T-helper 2 cell (primary cell): ENCODE data around the gene PXT1.
"Not testable (repeated sequence)": the region's sequence is repeated elsewhere in the genome, so short reads cannot be mapped to it uniquely, and the experiment has no call there.

Experiments
- DNase-seq, 5 experiments: peaks; one replicate each; pipeline versions ENCODE4 v3.0.0 to v3.0.0-alpha.2; 2012 to 2022

Gene PXT1

DNA sequence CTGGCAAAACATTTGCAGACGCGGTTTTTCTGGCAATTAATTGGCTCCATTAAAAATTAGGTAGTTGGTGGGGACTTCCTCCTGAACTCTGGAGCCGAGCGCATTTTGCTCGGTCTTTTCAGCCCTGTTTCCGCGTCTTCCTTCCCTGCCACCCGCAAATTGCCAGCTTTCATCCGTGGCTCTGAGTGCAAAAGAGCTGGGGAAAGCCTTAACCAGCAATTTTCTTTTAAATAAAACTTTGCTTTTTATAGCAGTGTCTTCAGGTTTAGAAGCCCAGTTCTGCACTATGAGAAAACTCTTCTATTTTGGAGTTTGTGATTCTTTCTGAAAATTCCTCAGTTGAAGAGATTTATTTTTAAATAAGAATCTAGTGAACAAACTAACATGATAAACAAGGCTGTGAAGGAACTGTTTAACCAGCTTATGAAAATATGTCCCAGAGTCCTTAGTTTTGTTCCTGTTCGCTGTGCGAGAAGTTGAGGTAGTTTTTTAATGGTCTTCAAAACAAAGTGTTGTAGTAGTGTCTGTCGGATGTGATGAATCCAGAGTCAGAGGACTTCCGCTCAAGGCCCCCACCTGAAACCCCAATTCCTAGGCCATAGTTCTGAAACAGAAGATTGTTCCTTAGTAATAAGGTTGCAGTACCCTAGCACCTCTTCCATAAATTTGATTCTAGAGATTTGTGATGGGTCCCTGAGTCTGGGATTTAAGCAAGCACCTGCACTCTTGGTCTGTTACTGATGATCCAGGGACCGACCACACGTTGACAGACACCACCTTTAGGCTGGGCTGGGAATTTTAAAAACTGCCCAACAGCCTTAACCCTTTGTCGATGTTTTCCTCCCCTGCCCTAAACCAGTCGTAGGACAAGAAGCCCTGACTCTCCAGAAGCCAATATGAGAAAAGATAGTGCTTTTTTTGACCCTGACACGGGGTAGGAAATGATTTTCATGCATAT, 1.1 kb upstream of the PXT1 start:
- DNase-seq = peak in 2 of 5 experiments; percentile 25 to 58

- DNase-seq = no peak
Measured at GRCh38 chr6:36442103-36442670, 467 bp downstream of the PXT1 start.

DNA sequence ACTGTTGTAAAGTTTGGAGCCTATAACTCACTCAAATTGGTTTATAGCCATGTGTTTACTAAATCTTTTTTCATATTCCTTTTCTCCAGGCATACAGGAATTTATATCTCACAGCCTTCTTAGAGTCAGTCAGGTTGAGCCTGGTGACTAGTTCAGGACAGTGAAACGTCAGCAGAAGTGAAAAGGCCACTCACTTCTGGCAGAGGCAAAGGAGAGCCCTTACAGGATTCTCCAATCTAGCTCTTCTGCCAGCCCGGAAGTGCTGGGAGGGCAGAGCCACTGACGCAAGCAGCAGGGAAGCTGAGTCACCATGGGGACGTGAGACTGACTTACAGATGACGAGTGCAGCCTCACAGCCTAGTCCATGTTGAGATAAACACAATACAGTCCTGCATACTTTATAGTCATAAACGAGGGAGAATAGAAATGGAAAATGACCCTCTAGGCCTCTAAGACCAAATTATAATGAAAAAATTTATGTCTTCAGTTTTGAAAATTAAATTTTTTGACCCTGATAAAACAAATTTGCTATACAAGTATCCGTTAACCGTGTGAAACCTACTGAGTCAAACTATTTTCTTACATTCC, 1.3 kb downstream of the PXT1 start:
- peak; percentile 21 to 95 (median 74) for DNase-seq

DNA sequence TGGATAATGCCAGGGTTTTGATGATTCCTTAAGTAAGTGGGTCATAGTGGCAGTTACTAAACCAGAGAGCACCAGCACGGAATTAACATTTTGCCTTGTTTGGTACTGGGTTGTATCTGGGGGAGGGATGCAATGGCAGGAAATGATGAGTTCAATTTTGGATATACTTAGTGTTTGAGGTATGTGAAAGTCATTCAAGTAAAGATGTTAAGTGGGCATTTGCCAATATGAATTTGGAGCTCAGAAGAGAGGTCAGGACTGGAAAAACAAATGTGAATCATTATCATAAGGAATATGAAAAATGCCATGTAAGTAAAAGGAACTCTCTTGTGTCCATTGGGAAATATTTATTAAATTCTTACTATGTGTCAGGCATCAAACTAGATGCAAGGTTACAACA, 6.2 kb downstream of the PXT1 start:
- DNase-seq = no peak

- no peak for DNase-seq
Measured at GRCh38 chr6:36432151-36432671, 10.4 kb downstream of the PXT1 start.

DNA sequence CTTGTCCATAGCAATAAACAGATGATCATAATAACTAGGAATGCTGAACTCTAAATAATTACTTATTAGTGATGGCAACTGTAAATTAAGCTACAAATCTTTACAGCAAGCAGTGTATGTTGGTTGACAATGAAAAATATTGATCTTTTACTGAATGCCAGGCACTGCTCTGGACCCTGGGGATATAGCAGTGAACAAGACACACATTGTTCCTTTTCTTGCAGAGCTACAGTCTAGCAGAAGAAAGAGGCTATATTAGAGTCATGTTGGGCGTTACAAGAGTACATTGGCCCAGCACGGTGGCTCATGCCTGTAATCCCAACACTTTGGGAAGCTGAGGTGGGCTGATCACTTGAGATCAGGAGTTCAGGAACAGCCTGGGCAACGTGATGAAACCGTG, 11.5 kb downstream of the PXT1 start:
- no peak for DNase-seq

GRCh38 chr6:36430351-36430750, 12.3 kb downstream of the PXT1 start:
- DNase-seq = no peak

DNA sequence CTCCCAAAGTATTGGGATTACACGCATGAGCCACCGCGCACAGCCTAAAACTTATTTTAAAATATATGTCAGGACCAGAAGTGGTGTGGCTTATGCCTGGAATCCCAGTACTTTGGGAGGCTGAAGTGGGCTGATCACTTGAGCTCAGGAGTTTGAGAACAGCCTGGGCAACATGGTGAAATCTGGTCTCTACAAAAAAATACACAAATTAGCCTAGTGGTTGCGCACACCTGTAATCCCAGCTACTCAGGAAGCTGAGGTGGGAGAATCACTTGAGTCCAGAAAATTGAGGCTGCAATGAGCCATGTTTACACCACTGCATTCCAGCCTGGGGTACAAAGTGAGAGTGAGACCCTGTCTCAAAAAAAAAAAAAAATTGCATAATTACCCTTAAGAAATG, 13.7 kb downstream of the PXT1 start:
- no peak for DNase-seq

DNA sequence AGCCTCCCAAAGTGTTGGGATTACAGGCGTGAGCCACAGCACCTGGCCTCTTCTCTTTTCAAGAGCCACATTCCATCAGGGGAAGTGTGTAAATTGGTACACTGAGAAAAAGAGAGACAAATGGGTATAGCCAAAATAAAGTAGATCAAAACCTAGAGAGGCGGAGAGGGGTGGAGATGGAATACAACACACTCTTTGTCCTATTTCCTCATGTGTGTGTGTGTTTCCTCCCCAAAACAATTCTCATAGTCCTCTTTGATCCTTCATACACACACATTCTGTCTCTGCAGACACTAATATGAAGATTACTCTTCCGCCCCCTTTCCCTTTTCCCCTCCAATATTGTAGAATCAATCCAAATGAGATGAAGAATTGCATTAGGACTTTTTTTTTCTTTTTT, 16.0 kb downstream of the PXT1 start:
- DNase-seq = no peak

- peak; percentile 96 to 98 (median 98) for DNase-seq
Measured at GRCh38 chr6:36423101-36423824, 19.4 kb downstream of the PXT1 start.

DNA sequence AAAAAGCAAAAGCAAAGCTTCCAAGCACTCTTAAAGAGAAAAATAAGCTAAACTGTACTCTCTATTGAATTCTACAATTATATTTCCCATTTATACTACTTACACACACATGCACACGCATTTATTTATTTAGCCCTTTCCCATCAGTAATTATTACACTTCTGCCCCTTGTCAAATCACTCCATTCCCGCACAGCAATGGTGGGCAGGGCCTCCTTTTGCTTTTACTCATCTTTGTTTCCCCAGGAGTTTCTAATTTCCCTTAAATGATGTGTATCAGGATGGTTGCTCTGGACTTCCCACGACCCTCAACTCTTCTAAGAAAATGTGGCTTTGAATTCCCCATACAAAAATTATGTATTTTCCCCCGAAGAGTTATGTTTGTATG, 19.9 kb downstream of the PXT1 start:
- no peak for DNase-seq

- DNase-seq = no peak
Measured at GRCh38 chr6:36419310-36419709, 23.3 kb downstream of the PXT1 start.

DNA sequence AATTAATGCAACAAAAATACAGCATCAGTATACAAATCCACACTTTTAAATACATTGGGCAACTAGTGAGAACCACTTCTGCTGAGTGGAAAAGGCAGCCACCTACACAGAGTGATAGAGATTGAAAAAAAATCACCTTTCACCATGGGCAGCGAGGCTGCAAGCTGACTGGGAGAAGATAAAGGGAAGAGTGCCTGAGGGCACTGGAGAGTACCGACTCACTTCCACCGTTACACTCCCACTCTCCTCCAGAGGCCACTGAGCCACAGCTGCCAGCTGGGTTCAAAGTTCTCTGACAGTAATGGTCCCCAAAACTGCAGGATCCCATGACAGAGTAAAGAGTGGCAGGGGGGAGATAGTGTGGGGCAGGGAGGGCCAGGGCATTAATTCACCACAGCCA, 24.1 kb downstream of the PXT1 start:
- no peak for DNase-seq

GRCh38 chr6:36414481-36414880, 28.2 kb downstream of the PXT1 start:
- no peak for DNase-seq

- no peak for DNase-seq
Measured at GRCh38 chr6:36413489-36414480, 28.9 kb downstream of the PXT1 start.

DNA sequence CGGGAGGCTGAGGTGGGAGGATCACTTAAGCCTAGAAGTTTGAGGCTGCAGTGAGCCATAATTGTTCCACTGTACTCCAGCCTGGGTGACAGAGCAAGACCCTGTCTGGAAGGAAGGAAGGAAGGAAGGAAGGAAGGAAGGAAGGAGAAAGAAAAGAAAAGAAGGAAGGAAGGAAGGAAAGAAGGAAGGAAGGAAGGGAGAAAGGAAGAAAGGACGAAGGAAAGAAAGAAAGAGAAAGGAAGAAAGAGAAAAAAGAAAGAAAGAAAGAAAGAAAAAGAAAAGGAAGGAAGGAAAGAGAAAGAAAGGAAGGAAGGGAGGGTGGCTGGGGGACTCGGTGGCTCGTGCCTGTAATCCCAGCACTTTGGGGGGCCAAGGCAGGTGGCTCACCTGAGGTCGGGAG, 32.9 kb downstream of the PXT1 start:
- not testable (repeated sequence) for DNase-seq

DNA sequence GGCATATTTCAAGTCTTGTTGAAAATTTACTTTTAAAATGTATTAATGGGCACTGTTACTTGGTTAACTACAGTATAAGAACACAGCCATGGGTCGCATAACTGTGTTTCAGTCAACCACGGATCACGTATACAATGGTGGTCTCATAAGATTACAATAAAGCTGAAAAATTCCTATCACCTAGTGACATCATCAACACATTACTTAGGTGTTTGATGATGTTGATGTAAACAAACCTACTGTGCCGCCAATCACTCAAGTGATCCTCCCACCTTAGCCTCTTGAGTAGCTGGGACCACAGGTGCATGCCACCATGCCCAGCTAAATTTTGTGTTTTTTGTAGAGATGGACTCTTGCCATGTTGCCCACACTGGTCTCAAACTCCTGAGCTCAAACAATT, 38.5 kb downstream of the PXT1 start:
- DNase-seq = no peak

DNA sequence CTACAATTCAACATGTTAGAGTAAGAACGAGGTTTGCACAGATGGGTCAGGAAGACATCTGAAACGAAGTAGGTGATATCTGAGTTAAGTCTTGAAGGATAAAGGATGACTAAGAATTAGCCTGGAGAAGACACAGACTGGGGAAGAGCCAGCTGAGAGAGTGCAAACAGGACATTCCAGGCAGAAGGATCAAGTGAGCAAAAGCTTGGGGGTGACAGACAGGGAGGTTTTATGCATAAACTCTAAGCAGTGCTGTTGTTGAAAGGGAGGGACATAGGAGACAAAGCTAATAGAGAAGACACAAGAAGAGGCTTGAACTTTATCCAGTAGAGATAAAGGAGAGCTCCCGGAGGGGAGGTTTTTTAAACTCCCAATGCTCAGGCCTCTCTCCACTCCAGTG, 40.2 kb downstream of the PXT1 start:
- no peak for DNase-seq

GRCh38 chr6:36399970-36400369, 42.7 kb downstream of the PXT1 start:
- no peak for DNase-seq

DNA sequence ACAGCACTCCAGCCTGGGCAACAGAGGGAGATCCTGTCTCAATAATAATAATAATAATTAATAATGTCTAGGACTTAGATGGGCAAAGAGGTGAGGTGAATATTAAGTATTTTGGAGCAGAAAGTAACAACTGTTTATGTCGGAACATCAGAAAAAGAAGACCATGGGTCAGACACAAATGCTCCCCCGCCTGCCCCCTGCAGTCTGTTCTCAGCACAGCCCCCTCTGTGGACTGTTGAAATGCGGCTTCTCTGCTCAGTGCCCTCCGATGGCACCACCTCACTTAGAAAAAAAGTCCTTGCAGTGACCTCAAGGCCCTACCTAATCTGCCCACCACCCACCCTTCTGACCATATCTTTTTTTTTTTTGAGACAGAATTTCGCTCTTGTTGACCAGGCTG, 50.0 kb downstream of the PXT1 start:
- DNase-seq = no peak

DNA sequence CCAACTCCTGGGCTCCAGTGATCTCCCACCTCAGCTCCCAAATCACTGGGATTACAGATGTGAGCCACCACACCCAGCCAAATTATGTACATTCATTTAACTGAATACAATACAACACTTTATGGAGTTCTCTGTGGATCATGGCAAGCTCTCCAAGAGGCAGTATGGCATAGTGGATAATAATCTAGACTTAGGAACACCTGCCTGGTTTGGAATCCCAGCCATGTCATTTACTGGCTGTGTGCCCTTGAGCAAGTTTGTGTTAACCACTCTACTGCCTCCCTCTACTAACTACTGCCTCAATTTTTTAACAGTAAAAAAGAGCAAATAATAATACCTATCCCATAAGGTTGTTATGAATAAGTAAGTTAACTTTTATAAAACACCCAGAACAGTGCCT, 53.3 kb downstream of the PXT1 start:
- no peak for DNase-seq
